HG02798 (cell line): ENCODE data around the gene DIP2C.
"Not testable (repeated sequence)": the region's sequence is repeated elsewhere in the genome, so short reads cannot be mapped to it uniquely, and the experiment has no call there.

Experiments
- ATAC-seq: cut with Tn5 transposase; IDR thresholded peaks from one replicate; pipeline ENCODE4 v1.9.1; 2021; ENCODE audit warnings: mild to moderate bottlenecking; ENCODE audit not compliant: unreplicated experiment, poor library complexity

The DIP2C gene

DNA sequence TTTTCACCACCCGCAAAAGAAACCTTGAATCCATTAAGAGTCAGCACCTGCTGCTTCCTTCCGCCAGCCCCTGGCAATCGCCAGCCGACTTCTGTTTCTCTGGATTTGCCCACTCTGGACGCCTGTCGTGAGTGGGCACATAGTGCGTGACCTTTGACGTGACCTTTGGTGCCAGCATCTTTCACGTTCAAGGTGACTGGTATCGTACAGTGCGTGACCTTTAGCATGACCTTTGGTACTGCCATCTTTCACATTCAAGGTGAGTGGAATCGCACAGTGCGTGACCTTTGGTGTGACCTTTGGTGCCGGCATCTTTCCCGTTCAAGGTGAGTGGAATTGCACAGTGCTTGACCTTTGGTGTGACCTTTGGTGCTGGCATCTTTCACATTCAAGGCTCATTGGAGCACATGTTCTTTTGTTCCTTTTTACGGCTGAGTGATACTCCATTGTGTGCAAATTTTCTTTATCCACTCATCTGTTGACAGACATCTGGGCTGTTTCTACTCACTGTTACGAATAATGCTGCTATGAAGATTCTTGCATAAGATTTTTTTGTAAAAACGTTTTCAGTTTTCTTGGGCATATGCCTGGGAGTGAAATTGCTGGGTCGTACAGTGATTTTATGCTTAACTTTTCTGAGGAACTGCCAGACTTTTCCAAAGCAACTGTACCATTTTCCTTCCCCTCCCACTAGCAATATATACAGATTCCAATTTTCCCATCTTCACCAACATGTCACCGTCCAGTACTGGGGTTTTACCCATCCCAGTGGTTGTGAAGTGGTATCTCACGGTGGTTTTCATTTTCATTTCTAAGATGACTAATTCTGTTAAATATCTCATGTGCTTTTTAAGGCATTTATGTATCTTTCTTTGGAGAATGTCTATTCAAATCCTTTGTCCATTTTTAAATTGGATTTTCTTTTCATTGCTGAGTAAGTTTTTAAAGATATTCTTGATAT, 145.3 kb downstream of the DIP2C start:
- no peak for ATAC-seq

DNA sequence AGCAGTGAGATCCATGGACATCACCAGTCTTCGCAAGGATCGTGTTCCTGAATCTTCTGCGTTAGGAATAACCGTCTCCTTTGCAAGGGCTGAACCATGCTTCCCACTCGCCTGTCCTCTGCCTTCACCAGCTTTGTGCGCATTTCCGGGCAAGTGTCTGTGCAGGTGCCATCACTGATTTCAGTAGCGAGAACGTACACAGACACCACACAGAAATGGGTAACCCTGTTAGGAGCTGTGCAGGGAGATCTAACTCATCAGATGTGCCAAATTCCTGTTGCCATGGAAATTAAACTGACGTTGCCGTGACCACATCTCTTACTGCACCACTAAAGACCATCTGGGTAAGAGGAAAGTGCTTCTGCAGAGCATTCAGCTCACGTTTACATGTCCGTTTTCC, 146.3 kb downstream of the DIP2C start:
- ATAC-seq: no peak

GRCh38 chr10:541750-542371, 147.6 kb downstream of the DIP2C start:
- peak; percentile 44 for ATAC-seq

DNA sequence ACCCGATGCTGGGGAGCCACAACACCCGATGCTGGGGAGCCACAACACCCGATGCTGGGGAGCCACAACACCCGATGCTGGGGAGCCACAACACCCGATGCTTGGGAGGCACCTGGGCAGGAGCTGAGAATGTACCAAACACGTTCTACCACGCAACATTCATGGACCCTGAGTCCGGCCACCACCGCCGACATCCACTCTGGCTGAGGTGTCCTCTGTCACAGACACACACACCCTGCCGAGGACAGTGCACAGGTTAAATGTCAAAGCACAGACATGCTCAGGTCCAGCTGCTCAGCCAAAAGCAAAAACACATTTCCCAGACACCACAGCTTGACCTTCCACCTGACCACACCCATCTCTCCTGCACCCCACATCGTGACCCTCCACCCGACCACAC, 148.4 kb downstream of the DIP2C start:
- no peak for ATAC-seq

DNA sequence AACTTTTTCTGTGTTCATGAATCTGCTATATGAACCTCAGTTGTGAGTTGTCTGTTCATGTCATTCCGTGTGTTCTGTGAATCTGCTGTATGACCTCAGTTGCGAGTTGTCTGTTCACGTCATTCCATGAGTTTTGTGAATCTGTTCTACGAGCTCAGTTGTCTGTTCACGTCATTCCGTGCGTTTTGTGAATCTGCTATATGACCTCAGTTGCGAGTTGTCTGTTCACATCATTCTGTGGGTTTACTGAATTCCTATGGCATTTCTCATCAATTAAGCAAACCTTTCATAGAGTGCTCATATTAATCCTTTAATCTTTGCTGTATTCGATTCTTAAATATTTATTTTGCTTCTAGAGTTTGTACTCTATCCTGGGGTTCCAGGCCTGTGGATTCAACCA, 150.6 kb downstream of the DIP2C start:
- ATAC-seq: no peak

DNA sequence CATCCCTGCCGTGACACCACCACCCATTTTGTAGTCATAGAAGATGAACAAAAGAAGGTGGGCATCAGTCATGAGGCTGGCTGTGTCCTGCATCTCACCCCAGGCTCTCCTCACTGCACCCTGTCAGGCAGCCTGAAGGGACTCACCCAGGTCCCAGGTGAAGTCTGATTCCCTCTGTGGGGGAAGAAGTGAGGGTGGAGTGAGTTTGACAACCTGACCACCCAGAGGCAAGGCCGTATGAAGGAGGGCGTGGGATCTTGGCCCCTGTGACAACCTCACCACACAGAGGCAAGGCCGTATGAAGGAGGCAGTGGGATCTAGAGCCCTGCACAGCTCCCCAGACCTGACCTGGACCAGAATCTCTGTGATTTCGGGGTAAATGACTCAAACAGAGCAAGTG, 152.5 kb downstream of the DIP2C start:
- no peak for ATAC-seq

DNA sequence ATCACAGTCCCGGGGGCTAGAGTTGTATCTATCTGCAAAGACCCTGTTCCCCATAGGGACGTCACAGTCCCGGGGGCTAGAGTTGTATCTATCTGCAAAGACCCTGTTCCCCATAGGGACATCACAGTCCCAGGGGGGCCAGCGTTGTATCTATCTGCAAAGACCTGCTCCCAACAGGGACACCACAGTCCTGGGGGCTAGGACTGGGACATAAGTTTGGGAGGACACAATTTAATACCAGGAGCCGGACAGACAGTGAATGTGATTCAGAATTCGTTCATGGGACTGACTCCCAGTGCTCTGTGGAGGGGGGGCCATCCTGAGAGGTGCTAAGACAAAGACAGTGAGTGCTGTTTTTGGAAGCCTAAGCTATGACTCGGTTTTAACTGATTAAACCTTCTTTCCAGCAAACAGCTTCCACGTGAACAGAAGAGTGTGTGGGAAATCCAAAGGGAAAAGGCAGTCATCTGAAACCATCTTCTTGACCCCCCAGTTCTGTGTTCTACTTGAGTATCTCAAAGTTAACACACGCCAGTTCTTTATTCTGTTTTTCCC, 153.0 kb downstream of the DIP2C start:
- no peak for ATAC-seq

GRCh38 chr10:535952-536351, 153.5 kb downstream of the DIP2C start:
- ATAC-seq: no peak

DNA sequence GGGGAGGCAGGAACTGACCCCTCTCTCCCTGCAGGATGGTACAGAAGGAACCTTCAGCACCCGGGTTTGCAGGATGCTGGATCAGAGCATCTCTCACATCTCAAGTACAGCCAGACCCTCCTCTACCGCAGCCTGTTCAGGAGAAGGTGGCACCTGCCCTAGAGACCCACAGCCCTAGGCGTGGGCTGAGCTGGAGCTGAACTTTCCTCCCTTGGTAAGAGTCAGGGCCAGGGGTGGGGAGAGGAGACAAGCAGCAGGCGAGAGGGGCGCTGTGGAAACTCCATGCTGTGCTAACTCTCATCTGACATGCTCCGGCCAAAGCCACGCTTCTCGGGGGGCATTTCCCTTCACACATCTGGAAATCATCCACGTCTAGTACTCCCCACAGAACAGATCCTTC, 154.4 kb downstream of the DIP2C start:
- ATAC-seq: no peak

GRCh38 chr10:534047-534566, 155.4 kb downstream of the DIP2C start:
- ATAC-seq: no peak

GRCh38 chr10:533611-534010, 155.9 kb downstream of the DIP2C start:
- ATAC-seq: no peak

GRCh38 chr10:533186-533585, 156.3 kb downstream of the DIP2C start:
- no peak for ATAC-seq

DNA sequence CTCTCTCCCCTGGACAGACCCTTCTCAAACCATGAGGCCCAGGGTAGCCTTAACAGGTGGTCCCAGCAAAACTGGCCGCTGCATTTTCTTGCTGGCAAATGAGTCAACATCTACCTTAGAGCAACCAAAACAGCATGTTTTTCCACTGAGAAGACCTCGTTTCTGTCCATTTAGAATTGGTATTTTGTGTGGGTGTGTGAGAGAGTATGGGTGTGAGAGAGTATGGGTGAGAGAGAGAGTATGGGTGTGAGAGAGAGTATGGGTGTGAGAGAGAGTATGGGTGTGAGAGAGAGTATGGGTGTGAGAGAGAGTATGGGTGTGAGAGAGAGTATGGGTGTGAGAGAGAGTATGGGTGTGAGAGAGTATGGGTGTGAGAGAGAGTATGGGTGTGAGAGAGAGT, 157.1 kb downstream of the DIP2C start:
- ATAC-seq: not testable (repeated sequence)

DNA sequence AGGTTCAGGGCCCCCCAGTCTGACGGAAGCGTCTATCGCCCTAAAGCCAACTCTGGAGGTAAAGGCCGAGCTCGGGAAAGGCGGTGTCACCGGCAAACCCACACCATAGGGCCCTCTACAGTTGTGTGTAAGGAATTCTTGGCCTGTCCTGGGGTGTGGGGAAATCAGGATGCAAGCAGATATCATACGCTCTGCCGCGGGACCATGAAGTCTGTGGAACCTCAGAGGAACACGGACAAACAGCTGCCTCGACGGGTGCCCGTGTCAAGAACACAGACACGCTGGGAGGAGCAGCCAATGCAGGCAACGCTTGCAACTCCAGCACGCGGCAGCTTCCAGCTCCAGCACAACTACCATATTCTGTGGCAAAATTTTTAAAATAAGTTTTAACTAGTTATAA, 157.9 kb downstream of the DIP2C start:
- ATAC-seq: no peak

DNA sequence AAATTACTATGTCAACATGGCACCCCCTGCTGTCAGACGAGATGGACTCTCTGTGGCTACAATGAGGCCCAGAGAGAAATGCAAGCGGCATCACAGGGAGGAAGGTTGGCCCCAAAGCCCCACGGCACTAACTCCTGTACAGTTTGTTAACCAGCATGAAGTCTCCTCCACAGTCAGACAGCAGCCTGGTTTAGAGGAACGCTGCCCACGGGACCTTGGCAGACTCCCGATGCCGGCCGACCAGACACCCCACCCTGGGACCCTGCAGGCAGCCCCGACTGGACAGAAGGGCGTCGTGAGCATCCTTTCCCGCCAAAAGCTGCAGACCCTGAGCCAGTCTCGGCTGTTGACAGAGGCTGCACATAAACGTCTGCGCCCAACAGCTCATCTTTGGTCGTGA, 158.8 kb downstream of the DIP2C start:
- ATAC-seq: no peak

DNA sequence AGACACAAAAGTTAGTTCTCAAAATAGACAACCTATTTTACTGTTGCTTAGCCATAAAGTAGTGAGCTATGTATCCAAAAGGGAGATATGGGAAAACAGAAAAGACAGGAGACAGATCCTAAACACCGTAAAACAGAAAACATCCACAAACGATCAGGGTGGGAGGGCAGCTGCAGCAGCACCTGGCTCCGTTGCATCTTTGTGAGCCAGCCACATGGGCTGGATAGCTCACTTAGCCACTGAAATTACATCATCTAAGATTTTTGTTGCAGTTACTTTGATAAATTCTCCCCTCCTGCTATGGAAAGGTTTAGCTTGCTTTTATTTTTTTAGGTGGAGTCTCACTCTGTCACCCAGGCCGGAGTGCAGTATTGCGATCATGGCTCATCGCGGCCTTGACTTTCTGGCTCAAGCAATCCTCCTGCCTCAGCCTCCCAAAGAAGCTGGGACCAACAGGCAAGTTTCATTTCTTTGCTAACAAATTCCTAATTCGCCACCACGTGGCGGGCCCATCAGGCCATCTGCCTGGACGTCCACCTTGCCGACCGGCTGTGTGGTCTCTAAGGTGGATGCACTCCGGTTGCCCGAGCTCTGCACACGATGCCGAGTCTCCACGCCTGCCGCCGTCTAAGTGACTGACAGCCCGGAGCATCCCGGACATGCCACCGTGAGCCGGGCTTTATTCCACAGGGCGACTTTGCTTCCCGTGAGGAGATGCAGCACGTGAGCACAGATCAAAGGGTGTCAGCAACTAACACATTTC, 159.8 kb downstream of the DIP2C start:
- no peak for ATAC-seq

GRCh38 chr10:528173-529165, 161.0 kb downstream of the DIP2C start:
- no peak for ATAC-seq

DNA sequence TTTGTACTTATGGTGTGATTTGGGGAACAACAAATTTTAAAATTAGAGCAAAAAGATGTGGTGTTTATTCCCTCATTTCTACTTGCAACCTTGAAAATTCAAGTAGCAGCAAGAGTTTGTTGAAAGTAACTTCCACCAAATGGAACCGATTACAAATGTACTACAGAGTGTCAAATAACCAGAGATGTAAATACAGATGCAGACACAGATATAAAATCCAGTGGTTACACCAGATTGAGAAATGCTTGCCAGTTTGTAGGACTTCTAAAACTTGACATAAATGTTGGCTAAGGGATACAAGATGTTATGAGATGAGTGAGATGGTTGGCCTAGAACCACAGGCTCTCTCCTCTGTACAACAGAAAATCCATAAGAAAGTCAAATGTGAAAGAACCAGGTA, 162.1 kb downstream of the DIP2C start:
- no peak for ATAC-seq

DNA sequence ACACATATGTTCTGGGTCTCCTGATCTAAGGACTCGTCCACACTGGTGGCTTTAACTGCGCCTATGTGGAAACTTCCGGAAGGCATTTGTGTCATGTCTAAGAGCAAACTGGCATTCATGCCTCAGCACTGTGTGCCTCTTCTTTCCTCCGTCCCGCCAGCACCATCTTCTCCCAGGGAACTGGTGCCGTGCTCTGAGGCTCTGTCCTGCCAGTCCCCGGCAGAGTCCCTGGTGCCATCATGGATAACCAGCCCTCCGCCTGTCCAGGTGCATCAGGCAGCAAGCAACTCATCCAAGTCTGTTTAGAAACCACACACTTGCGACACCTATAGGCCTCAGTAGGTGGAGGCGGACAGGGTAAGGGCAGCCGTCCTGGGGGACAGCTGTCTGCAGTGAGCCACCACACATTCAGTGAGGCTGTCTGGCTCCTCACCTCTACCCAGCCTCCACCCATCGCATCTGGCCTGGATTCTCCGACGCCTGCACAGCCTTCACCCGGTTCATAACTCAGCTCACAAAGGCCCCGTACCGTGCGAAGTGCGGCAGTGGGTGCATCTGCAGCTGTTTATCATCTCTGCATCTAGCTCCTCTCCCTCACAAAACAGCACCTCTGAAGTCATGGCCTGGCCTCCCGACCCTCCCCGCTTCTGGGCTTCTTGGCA, 162.7 kb downstream of the DIP2C start:
- no peak for ATAC-seq
